VCaP (cell line): ENCODE results near the gene CEBPE.
A peak's percentile ranks its signal among the peaks of the same experiment; 100 is the strongest.

Experiments
- H3K27ac ChIP-seq: fragments of 450-650 bp; 2 replicates; pipeline ENCODE4 v1.5.1; 2017
- TF ChIP-seq, protein P1 (sequence below): fragments of 450-650 bp; conservative IDR thresholded peaks from 2 replicates; pipeline ENCODE4 v1.5.1; 2017; ENCODE audit warnings: mild to moderate bottlenecking, moderate library complexity

Gene CEBPE

GRCh38 chr14:23070262-23071129 is 48.6 kb downstream of the CEBPE start:
- TF ChIP-seq, protein P1, sequence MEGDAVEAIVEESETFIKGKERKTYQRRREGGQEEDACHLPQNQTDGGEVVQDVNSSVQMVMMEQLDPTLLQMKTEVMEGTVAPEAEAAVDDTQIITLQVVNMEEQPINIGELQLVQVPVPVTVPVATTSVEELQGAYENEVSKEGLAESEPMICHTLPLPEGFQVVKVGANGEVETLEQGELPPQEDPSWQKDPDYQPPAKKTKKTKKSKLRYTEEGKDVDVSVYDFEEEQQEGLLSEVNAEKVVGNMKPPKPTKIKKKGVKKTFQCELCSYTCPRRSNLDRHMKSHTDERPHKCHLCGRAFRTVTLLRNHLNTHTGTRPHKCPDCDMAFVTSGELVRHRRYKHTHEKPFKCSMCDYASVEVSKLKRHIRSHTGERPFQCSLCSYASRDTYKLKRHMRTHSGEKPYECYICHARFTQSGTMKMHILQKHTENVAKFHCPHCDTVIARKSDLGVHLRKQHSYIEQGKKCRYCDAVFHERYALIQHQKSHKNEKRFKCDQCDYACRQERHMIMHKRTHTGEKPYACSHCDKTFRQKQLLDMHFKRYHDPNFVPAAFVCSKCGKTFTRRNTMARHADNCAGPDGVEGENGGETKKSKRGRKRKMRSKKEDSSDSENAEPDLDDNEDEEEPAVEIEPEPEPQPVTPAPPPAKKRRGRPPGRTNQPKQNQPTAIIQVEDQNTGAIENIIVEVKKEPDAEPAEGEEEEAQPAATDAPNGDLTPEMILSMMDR = no peak
- peak overlapping the region; percentile 83 for H3K27ac ChIP-seq

DNA sequence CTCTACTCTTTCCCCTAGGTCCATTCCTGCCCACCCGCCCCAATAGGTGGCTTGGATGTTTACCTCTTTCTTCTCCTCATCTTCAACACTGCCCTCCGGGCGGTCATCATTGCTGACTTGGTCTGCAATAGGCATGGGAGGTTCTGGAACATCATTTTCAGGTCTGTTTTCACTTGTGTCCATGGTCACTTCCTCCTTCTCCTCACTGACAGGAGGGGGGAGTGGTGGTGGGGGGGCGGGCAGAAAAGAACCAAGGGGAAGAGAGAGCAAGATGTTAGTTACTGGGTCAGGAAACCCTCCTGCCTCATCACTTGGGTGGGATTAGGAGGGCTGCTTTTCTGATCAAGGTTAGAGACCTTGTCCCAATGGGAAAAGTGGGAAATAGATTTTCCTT is 49.6 kb downstream of the CEBPE start:
- H3K27ac ChIP-seq = peak overlapping the region; percentile 32; the same call in 1 of the 2 replicates
- TF ChIP-seq, protein P1 = no peak

GRCh38 chr14:23068789-23069412 is 50.2 kb downstream of the CEBPE start:
- peak overlapping the region; percentile 32; the same call in 1 of the 2 replicates for H3K27ac ChIP-seq
- TF ChIP-seq, protein P1 = peak; percentile 98

GRCh38 chr14:23067847-23068788 is 50.9 kb downstream of the CEBPE start:
- H3K27ac ChIP-seq = peak overlapping the region; percentile 32; the same call in 1 of the 2 replicates
- TF ChIP-seq, protein P1 = no peak
